ENCODE measurements around the gene RAB5A.
"Not testable (repeated sequence)": the region's sequence is repeated elsewhere in the genome, so short reads cannot be mapped to it uniquely, and the experiment has no call there.

RAB5A gene

GRCh38 chr3:20013396-20013795 is 66.5 kb downstream of the RAB5A start:
- no peak for TF ChIP-seq JUND (IDR thresholded peaks at IDR 0.05; ENCODE audit: low read depth)
- no peak for DNase-seq (ENCODE audit: low read depth in 1 of 2, low spot score in 1 of 2)

DNA sequence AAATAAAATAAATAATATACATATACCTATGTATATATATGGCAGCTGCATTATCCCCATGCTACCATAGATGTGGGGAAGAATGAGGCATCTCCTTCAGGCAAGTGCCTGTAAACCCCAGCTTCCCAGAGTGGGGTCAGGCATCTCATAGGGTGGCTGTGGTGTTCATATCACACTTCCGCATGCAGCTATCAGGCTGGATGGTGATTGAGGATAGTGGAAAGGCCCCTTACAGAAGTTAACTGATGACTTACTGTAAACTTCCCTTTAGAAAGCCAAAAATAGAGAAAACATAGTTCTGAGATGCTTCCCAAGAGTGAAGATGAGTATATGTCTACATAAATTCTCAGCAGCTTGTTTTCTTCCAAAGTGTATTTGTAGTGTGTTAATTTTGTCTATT is 68.6 kb downstream of the RAB5A start:
- TF ChIP-seq JUND (IDR thresholded peaks at IDR 0.05; ENCODE audit: low read depth) = no peak
- in situ Hi-C loops (cut with HindIII; ENCODE audit: low pct_unique_long_range_greater_than_20kb, low sequenced_read_pairs) = no loop called here
- no peak for DNase-seq (ENCODE audit: low read depth in 1 of 2, low spot score in 1 of 2)

More at GRCh38 chr3:20013396-20013795, 66.5 kb downstream of the RAB5A start:
- in situ Hi-C loops (cut with HindIII; ENCODE audit: low pct_unique_long_range_greater_than_20kb, low sequenced_read_pairs) = no loop called here

DNA sequence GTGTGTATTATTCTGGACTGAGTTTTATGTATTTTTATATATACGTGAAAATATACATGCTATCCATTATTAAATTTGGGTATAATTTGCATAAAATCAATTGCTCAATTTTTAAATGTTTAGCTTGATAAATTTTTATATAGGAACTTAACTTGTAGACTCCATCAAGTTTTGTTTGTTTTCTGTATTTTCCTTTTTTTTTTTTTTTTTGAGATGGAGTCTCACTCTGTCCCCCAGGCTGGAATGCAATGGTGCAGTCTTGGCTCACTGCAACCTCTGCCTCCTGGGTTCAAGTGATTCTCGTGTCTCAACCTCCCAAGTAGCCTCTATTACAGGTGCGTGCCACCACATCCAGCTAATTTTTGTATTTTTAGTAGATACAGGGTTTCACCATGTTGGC is 69.2 kb downstream of the RAB5A start:
- DNase-seq (ENCODE audit: low read depth in 1 of 2, low spot score in 1 of 2); in situ Hi-C loops (cut with HindIII; ENCODE audit: low pct_unique_long_range_greater_than_20kb, low sequenced_read_pairs): not testable (repeated sequence)

DNA sequence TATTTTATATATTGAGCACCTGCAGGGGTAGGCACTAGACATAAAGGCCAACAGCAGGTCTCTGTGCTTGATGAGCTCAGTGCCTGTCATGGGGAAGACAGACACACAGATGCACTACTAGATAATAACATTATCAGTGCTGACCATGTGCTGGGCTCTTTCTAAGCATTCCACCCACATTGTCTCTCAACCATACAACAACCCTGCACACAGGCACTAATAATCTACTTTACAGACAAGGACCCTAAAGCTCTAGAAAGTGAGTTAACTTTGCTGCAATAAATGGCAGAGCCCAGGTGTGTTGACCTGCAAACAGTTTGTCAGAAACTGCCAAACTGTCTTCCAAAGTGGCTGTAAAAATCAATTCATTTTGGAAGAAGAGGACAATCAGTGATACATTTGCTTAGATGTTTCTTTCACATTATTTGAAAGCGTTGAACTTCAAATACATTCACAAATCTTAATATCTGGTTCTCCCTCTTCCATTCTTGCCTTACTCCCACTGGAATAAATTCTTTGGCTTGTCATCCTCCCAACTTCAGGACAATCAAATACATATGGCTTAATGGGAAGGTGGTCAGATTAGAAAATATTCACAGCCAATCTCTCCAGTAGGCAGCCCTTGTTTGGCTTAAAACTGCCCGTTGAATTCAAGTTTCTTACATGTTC is 76.2 kb downstream of the RAB5A start:
- DNase-seq (ENCODE audit: low read depth in 1 of 2, low spot score in 1 of 2) = no peak
- in situ Hi-C loops (cut with HindIII; ENCODE audit: low pct_unique_long_range_greater_than_20kb, low sequenced_read_pairs) = no loop called here
- TF ChIP-seq JUND (IDR thresholded peaks at IDR 0.05; ENCODE audit: low read depth) = no peak

DNA sequence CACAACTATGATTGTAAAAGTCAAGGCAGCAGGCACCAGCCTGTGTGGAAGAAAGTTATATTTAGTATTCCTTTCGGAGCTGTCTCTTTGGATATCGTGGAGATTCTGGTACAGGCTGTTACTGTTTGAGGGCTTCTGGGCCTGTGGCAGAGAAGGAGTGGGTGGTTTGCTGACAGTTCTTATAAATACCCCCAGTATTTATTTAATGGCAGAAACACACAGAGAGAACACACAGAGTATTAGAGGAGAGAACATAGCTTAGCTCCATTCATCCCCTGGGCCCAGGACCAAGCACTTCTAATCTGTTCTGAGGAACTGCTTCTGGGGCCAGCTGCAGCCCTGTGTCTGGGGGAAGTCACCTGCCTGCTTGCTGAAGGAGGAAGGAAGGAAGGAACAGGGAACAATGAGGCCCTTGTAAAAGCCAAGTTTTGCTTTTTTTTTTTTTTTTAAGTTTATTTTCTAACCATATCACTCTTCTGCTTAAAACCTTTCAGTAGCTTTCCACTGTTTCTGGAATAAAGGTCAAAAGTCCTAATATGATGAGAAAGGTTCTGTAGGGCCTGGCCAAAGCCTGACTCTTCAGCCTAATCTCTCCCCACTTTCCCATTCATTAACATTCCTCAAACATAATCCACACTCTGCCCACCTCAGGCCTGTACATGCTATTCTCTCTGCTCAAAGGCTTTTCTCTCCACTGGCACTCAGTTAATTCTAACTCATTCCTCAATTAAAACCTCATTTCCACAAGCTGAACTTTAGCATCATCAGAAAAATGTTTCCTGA is 76.9 kb downstream of the RAB5A start:
- in situ Hi-C loops (cut with HindIII; ENCODE audit: low pct_unique_long_range_greater_than_20kb, low sequenced_read_pairs) = no loop called here
- TF ChIP-seq JUND (IDR thresholded peaks at IDR 0.05; ENCODE audit: low read depth) = no peak

DNA sequence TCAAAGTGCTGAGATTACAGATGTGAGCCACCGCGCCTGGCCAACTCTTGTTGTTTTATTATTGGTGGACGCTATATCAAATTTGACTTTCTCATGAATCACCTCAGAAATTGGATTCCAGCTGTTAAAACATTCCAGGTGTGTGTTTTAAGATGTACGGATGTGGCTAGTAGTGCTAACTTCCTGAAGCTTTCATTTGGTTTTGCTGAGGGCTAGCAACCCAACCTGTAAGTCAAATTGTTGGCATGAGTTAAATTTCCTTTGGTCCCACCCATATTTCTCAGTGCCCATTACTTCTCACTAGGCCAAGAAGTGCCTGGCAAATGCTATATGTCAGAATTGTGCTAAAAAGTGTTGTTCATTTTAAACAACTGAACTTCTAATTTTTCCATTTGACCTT is 80.2 kb downstream of the RAB5A start:
- in situ Hi-C loops (cut with HindIII; ENCODE audit: low pct_unique_long_range_greater_than_20kb, low sequenced_read_pairs) = no loop called here
- no peak for TF ChIP-seq JUND (IDR thresholded peaks at IDR 0.05; ENCODE audit: low read depth)
- no peak for DNase-seq (ENCODE audit: low read depth in 1 of 2, low spot score in 1 of 2)

More for the DNA sequence above, 76.9 kb downstream of the RAB5A start:
- DNase-seq (ENCODE audit: low read depth in 1 of 2, low spot score in 1 of 2) = no peak

DNA sequence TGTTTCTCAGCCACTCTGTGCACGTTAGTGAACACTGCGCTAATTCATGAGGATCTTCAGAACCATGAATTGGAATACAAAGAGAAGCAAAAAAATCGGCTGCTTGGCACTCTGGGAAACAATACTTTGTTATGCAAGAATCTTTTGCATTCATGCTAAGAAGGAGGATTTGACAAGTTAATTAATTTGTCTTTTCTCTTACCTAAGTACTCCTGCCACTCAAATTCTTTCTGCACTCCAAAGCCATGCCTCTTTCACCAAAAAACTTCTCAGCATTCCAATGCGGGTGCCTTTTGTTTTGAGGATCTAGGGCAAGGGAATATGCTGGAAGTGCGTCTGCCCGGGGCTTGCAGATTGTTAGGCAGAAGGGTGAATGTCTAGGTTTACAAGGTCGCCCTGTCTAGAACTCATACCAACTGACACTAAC is 82.0 kb downstream of the RAB5A start:
- no peak for TF ChIP-seq JUND (IDR thresholded peaks at IDR 0.05; ENCODE audit: low read depth)
- in situ Hi-C loops (cut with HindIII; ENCODE audit: low pct_unique_long_range_greater_than_20kb, low sequenced_read_pairs) = no loop called here
- DNase-seq (ENCODE audit: low read depth in 1 of 2, low spot score in 1 of 2) = no peak

GRCh38 chr3:20031939-20032338 is 85.0 kb downstream of the RAB5A start:
- DNase-seq (ENCODE audit: low read depth in 1 of 2, low spot score in 1 of 2); in situ Hi-C loops (cut with HindIII; ENCODE audit: low pct_unique_long_range_greater_than_20kb, low sequenced_read_pairs): not testable (repeated sequence)

Data from T47D (cell line).